Fibroblast of pulmonary artery (primary cell): ENCODE measurements around the gene KCNJ11.
A peak's percentile ranks its signal among the peaks of the same experiment; 100 is the strongest.

ENCODE experiments used
- DNase-seq: peaks from one replicate; pipeline ENCODE4 v3.0.0-alpha.2; 2010; ENCODE audit warnings: low read depth
- H3K4me3 ChIP-seq: replicated peaks from 2 replicates; pipeline ENCODE4 v1.5.1; 2011; ENCODE audit warnings: low read depth, mild to moderate bottlenecking, control low read depth, low read length, moderate library complexity
- TF ChIP-seq, protein P1 (sequence below): IDR thresholded peaks from 2 replicates; pipeline ENCODE4 v1.5.1; 2011; ENCODE audit warnings: mild to moderate bottlenecking, control low read depth, low read length, inconsistent platforms; ENCODE audit errors: missing control alignments

The KCNJ11 gene

DNA sequence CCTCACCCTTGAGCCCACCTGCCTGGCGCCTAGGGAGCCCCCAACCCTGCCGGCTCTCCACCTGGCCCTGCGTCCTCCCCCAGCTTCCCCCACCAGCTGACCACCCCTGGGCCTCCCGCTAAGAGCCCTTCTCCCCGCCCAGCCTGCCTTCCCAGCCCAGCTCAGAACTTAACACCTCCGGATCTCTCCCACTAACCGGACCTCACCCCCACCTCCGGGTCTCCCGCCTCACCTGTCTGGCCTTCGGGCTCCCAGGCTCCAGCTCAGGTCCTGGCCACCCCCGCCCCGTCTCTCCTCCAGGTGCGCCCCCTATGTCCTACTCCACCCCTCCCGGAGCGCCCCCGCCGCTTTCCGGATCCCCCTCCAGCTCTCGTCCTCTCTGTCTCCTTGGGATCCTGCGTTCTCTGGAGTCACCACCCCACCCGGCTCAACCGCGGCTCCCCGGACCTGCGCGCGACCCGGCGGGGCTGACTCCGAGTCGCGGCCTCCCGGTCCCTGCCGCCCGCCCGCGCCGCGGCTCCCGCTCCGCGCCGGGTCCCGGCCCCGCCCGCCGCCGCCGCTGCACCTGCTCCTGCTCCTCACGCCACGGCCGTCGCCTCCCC is at the start of gene KCNJ11:
Gene KCNJ11, minus strand, starts transcription at position 51 of the 602 bp plus-strand sequence. CDS start 568 bp downstream, outside the sequence.
- TF ChIP-seq, protein P1, sequence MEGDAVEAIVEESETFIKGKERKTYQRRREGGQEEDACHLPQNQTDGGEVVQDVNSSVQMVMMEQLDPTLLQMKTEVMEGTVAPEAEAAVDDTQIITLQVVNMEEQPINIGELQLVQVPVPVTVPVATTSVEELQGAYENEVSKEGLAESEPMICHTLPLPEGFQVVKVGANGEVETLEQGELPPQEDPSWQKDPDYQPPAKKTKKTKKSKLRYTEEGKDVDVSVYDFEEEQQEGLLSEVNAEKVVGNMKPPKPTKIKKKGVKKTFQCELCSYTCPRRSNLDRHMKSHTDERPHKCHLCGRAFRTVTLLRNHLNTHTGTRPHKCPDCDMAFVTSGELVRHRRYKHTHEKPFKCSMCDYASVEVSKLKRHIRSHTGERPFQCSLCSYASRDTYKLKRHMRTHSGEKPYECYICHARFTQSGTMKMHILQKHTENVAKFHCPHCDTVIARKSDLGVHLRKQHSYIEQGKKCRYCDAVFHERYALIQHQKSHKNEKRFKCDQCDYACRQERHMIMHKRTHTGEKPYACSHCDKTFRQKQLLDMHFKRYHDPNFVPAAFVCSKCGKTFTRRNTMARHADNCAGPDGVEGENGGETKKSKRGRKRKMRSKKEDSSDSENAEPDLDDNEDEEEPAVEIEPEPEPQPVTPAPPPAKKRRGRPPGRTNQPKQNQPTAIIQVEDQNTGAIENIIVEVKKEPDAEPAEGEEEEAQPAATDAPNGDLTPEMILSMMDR = no peak
- DNase-seq = no peak
- peak within 1 kb of the TSS; percentile 32 for H3K4me3 ChIP-seq

DNA sequence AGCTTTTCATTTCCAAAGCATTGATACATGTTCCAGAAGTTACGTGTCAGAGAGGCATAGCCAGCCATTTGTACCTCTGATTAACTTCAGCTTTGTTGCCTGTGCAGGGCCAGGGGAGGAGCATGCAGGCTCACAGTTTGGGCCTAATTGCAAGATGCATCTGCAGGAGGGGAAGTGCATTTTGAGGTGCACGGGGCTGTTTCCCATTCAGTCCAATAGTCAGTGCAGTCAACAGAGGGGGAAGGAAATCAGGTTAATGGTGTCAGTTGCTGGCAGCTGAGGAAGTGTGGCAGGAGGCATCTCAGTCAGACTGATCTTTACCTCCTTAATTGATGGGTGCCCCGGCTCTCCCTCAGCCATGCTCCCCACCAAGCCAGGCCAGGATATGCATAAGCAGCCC is 48.9 kb upstream of the KCNJ11 start:
- no peak for DNase-seq
- H3K4me3 ChIP-seq = no peak overlapping the region
- TF ChIP-seq, protein P1 = no peak

- H3K4me3 ChIP-seq = no peak overlapping the region
- TF ChIP-seq, protein P1 = no peak
- no peak for DNase-seq
These were observed 45.6 kb upstream of the KCNJ11 start for GRCh38 chr11:17434108-17434507.

DNA sequence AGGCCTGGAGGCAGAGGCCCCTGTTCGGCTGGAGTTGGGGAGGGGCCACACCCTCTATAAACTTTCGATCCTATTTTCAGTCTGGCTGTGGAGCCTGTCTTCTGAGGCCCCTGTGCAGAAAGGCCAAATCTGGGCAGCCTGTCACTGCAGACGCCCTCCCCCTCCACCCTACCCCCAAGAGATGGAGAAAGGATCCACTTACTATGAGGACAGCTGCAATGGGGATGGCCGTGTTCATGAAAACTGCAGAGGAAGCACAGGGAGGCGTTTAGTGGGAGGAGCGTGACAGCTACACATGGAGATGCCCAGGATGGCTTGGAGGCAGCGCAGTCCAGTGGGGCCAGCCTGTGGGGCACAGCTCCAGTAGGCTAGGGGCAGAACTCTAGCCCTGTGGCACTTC is 43.5 kb upstream of the KCNJ11 start:
- TF ChIP-seq, protein P1 = no peak
- no peak for DNase-seq
- no peak overlapping the region for H3K4me3 ChIP-seq

GRCh38 chr11:17431139-17431538 is 42.7 kb upstream of the KCNJ11 start:
- TF ChIP-seq, protein P1 = no peak
- no peak for DNase-seq
- H3K4me3 ChIP-seq = no peak overlapping the region

- no peak overlapping the region for H3K4me3 ChIP-seq
- no peak for DNase-seq
- TF ChIP-seq, protein P1 = no peak
These were observed 42.2 kb upstream of the KCNJ11 start for GRCh38 chr11:17430616-17431015.

DNA sequence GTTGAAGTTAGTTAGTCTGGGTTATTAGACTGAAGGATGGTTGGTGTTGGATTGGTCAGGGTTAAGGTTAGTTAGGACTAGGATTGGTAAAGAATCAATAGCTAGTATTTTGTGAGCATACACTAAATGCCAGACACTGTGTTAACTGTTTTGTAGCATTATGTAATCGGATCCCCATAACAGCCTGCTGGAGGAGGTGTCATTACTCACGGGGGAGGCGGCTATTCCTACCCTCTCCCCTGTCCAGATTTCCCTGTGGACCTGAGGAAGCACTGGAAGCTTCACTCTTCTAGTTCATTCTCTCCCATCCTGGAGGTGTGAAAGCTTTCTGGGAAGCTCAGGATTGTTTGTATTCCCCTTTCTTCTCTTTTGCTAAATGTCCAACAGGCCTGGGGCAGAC is 40.5 kb upstream of the KCNJ11 start:
- DNase-seq = no peak
- H3K4me3 ChIP-seq = no peak overlapping the region
- TF ChIP-seq, protein P1 = no peak
